ENCODE measurements around the gene HMCN1.
A peak's percentile ranks its signal among the peaks of the same experiment; 100 is the strongest.

- peak; percentile 58 to 67 (median 66) for TF ChIP-seq CTCF (IDR thresholded peaks at IDR 0.05)
- no peak for TF ChIP-seq POLR2A (IDR thresholded peaks at IDR 0.05)
Observed at GRCh38 chr1:185813401-185813979, 79.3 kb downstream of the HMCN1 start.

Data from right lobe of liver (tissue), 4 donors.